ENCODE data around the gene PPFIBP1.
"Not testable (repeated sequence)": the region's sequence is repeated elsewhere in the genome, so short reads cannot be mapped to it uniquely, and the experiment has no call there.

The PPFIBP1 gene

GRCh38 chr12:27730097-27730588 lies 206.1 kb downstream of the PPFIBP1 start:
- FAIRE-seq, result no peak

GRCh38 chr12:27732281-27732680 lies 208.3 kb downstream of the PPFIBP1 start:
- FAIRE-seq, result no peak

- peak; percentile 60 for FAIRE-seq
Observed at GRCh38 chr12:27733052-27733656, 209.1 kb downstream of the PPFIBP1 start.

GRCh38 chr12:27733791-27734190 lies 209.8 kb downstream of the PPFIBP1 start:
- FAIRE-seq, result no peak

- FAIRE-seq, result not testable (repeated sequence)
Observed at GRCh38 chr12:27734321-27734720, 210.3 kb downstream of the PPFIBP1 start.

GRCh38 chr12:27743601-27744000 lies 219.6 kb downstream of the PPFIBP1 start:
- no peak for FAIRE-seq
